ENCODE measurements around the gene IPO7. TPM values are rescaled to one million over a fixed set of nuclear protein-coding genes. Genes with fewer than 3 reads are reported as not detected.

Gene IPO7
- total RNA-seq (2022; extraction: Qiagen RNA extraction; ENCODE audit: low read depth), result 94.5 to 118 TPM (median 106 TPM) in 5 replicates

DNA sequence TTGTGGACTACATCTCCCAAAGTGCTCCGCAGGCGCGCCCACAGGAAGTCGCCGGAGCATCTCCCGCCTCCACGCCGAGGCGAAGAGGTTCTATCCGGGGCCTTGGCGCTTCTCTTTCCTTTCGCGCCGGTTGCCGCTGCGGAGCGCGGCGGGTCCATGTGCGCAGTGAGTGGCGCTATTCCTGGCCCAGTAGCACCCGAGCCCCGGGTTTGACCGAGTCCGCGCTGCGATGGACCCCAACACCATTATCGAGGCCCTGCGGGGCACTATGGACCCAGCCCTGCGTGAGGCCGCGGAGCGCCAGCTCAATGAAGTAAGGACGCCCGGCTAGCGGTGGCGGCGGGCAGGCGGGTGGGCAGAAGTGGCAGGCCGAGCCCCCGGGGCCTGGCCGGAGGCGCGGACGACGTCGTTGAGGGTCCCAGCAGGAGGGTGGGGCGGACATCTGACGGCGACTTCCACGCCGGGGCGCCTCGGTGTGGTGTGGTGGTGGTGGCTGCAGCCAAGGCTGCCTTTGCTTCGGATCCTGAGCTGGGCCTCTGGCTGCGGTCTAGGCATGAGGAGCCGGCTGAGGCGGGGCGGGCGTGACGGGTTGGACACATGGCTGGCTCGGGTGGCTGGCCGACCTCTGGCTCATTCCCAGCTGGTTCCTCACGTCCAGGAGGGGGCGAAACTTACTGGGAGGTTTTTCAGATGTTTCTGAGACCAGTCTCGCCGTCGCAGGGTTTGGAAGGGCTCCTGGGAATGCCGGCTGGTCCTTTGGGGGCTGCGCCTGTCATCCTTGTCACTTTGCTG is at the start of gene IPO7:
TSS of gene IPO7 (plus strand) at position 118 of the 792 bp plus-strand sequence. CDS start at position 230, 112 bp downstream.

DNA sequence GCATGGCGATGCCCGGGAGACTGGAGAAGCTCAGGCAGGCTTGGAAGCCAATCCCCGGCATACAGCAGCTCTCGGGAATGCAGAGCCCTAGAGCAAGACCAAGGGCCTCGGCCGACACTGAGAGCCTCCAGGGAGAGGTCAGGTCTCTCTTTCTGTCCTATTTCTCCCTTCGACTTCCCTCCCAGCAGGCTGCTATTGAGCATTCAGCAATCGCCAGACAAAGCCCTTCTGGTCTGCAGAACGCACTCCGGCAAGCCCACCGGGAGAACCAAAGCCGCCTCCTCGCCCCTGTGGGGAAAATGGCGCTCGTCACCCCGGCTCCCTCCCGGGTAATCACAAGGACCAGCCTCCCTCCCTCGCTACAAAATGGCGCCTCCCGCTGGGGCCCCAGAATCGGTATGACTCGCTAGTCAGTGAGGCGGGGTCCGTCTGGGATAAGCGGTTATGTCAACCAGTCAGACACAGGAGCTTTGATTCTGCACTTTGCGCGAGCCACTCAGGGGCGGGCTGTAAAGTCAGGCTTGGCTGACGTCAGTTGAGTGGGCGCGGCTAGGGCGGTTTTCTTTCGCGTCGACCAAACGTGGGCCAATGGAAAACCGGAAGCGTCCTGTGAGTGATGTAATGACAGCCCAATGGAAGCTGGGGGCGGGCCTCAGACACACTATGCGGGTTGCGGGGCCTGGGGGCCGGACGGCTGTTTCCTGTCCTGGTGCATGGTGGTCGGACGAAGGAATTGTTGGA is 76.0 kb downstream of the IPO7 start, which contains the start of gene ZNF143:
TSS of gene ZNF143 (plus strand) at position 691 of the 741 bp plus-strand sequence. CDS start 10,297 bp downstream, outside the sequence.

Other genes starting within 250 kb of the IPO7 start
- gene DENND5A, start 119.3 kb upstream of the IPO7 start, total RNA-seq (2022; extraction: Qiagen RNA extraction; ENCODE audit: low read depth), result 38.3 to 62.5 TPM (median 48.6 TPM) in 5 replicates
- 23.3 to 33.1 TPM (median 25.8 TPM) in 5 replicates for gene TMEM41B, start 70.1 kb upstream of the IPO7 start, total RNA-seq (2022; extraction: Qiagen RNA extraction; ENCODE audit: low read depth)
- 12.1 to 16.3 TPM (median 13.6 TPM) in 5 replicates for gene ZNF143, start 76.4 kb downstream of the IPO7 start, total RNA-seq (2022; extraction: Qiagen RNA extraction; ENCODE audit: low read depth)
- gene WEE1, start 189.0 kb downstream of the IPO7 start, total RNA-seq (2022; extraction: Qiagen RNA extraction; ENCODE audit: low read depth), result 18.0 to 25.4 TPM (median 19.1 TPM) in 5 replicates

Data from A549 treated with CpdA at 1 μM for 4 hours (cell line).